LNCAP (cell line): ENCODE measurements around the gene AHNAK2.

Source experiments
- CTCF ChIP-seq: fragments of 450-650 bp; IDR thresholded peaks from 2 replicates; pipeline ENCODE4 v1.5.1; 2017; ENCODE audit warnings: mild to moderate bottlenecking

Gene AHNAK2

GRCh38 chr14:104935955-104936354 lies 42.2 kb downstream of the AHNAK2 start:
- TF ChIP-seq CTCF: no peak

DNA sequence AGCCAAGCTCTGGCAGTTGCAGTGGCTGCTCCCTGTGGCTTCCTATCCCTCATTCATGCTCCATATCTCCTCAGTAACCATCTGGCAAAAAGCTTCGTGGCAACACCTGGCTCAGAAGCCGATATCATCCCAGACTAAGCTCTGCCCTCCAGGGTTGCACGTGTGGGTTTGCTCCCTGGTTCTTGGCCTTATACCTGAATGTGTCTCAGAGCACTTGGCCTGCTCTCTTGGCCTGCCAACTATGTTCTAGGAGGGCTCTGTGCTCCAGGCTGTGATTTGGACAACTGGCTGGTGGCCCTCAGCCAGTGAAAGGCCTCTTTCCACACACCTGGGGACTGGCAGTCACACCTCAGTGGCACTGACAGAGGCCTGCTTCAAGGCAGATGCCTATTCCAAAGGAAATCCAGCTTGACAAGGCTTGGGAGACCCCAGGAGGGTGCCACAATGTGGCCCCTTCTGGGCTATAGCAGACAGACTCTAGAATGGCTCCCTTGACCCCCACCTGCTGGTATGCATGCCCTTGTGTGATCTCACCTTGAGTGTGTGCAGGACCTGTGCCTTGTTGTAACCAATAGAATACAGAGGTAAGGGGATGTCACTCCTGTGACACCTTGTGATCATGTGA lies 43.0 kb downstream of the AHNAK2 start:
- no peak for TF ChIP-seq CTCF

GRCh38 chr14:104933746-104934733 lies 44.1 kb downstream of the AHNAK2 start:
- no peak for TF ChIP-seq CTCF

DNA sequence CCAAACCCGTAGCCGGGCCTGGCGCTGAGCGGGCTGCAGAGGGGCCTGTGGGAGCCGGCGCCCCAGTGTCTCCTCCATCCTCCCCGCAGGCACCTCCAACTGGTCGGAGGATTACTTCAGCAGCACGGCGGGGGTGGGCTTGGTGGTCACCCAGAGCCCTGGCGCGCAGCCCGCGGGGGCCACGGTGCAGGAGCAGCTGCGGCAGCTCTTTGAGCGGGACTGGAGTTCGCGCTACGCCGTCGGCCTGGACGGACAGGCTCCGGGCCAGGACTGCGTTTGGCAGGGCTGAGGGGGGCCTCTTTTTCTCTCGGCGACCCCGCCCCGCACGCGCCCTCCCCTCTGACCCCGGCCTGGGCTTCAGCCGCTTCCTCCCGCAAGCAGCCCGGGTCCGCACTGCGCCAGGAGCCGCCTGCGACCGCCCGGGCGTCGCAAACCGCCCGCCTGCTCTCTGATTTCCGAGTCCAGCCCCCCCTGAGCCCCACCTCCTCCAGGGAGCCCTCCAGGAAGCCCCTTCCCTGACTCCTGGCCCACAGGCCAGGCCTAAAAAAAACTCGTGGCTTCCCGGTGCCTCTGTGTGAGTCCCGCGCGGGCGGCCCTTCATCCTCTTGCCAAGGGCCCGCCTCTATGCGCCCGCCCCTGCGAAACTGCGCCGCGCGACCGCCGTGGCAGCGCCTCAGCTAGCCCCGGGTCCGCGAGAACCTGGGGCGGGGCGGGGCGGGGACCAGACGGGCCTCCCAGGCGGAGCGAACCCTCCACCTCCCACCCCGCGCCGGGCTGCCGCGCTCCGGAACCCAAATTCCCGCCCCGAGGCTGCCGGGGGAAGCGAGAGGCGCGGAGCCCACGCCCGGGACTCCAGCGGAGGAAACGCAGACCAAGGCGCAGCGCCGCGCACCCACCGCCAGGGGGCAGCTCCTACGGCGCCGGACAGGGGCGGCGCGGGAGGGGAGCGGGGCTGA lies 45.2 kb downstream of the AHNAK2 start:
- peak; percentile 66 for TF ChIP-seq CTCF

DNA sequence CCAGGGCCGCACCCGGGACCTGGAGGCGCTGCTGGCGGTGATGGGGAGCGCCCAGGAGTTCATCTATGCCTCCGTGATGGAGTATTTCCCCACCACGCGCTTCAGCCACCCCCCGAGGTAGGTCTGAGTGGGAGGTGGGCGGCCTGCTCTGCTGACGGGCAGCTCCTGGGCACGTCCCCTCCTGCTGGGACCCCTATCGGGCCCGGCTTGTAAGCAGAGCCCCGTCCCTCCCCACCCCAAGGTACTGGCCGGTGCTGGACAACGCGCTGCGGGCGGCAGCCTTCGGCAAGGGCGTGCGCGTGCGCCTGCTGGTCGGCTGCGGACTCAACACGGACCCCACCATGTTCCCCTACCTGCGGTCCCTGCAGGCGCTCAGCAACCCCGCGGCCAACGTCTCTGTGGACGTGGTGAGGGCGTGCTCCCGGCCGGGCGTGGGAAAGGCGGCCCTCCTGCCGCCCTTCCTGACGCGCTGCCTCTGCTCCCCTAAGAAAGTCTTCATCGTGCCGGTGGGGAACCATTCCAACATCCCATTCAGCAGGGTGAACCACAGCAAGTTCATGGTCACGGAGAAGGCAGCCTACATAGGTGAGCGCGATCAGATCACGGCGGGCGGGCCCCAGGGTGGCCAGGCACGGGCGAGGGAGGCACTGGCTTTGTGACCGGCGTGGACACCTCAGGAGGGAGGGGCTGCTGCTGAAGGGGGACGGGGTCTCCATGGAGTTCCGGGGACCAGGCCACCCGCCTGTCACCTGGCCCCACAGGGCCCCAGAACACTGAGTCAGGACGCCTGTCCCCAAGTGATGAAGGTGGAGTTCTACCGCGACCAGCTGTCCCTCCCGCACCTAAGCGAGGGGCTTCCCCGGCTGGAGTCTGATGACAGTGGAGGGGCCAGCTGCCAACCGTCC lies 46.2 kb downstream of the AHNAK2 start:
- TF ChIP-seq CTCF: no peak

GRCh38 chr14:104931304-104931770 lies 46.8 kb downstream of the AHNAK2 start:
- no peak for TF ChIP-seq CTCF
